Upper lobe of left lung (tissue), 4 donors: ENCODE data around the gene A3GALT2.

Experiments
- CTCF ChIP-seq, 6 experiments: fragments of 450-650 bp in 4 of 6; fragments of 200-600 bp in 2 of 6; sonication (generic) in 2 of 6; IDR thresholded peaks; one replicate each; pipeline ENCODE4 v1.5.1; 2016 to 2019; ENCODE audit warnings: antibody characterized with exemption in 6 of 6
- EP300 ChIP-seq, 4 donors: sonication (generic); formaldehyde crosslinking; IDR thresholded peaks; one replicate each; pipeline ENCODE4 v1.5.1; 2017; ENCODE audit warnings: antibody characterized with exemption in 4 of 4, control low read depth in 2 of 4
- POLR2A ChIP-seq, 4 donors: fragments of 450-650 bp; IDR thresholded peaks; one replicate each; pipeline ENCODE4 v1.5.1; 2016 to 2017; ENCODE audit warnings: antibody characterized with exemption in 4 of 4, mild to moderate bottlenecking in 2 of 4
- POLR2AphosphoS5 ChIP-seq, 2 donors: sonication (generic); formaldehyde crosslinking; IDR thresholded peaks; one replicate each; pipeline ENCODE4 v1.5.1; 2017; ENCODE audit warnings: antibody characterized with exemption in 2 of 2

- TF ChIP-seq CTCF (IDR thresholded peaks at IDR 0.05) = no peak
- TF ChIP-seq POLR2A (IDR thresholded peaks at IDR 0.05) = peak in 2 of 4 donors; percentile 56 to 77
- TF ChIP-seq EP300 (IDR thresholded peaks at IDR 0.05) = peak; percentile 80 to 99 (median 96)
- peak; percentile 92 to 99 for TF ChIP-seq POLR2AphosphoS5 (IDR thresholded peaks at IDR 0.05)
Observed at GRCh38 chr1:33338440-33339211, 17.7 kb upstream of the A3GALT2 start.
